HepG2 (cell line): ENCODE results near the gene VAMP8. TPM values are rescaled to one million over a fixed set of nuclear protein-coding genes. Genes with fewer than 3 reads are reported as not detected.
A peak's percentile ranks its signal among the peaks of the same experiment; 100 is the strongest.

Source experiments
- CREM ChIP-seq, 2 experiments: sonication (generic) in 1 of 2; formaldehyde crosslinking in 1 of 2; IDR thresholded peaks; 2 replicates each; pipeline versions ENCODE4 v1.4.0 to v1.6.1; 2016 to 2020; ENCODE audit warnings: antibody characterized with exemption in 1 of 2, mild to moderate bottlenecking in 1 of 2, missing genetic modification reagents in 1 of 2
- E2F1 ChIP-seq: sonication (generic); formaldehyde crosslinking; IDR thresholded peaks from 2 replicates; pipeline ENCODE4 v1.5.0; 2020; ENCODE audit warnings: missing genetic modification reagents
- HOXA5 ChIP-seq: sonication (generic); formaldehyde crosslinking; IDR thresholded peaks from 2 replicates; pipeline ENCODE4 v1.4.0; 2020; ENCODE audit warnings: missing genetic modification reagents
- IKZF1 ChIP-seq: fragments of 450-650 bp; IDR thresholded peaks from 2 replicates; pipeline ENCODE4 v1.7.1; 2016
- JUN ChIP-seq: sonication (generic); formaldehyde crosslinking; IDR thresholded peaks from 2 replicates; pipeline ENCODE4 v1.4.0; 2020; ENCODE audit warnings: mild to moderate bottlenecking, missing genetic modification reagents
- MBD4 ChIP-seq: IDR thresholded peaks from 2 replicates; pipeline ENCODE4 v1.6.1; 2012; ENCODE audit warnings: low read length, inconsistent platforms, borderline replicate concordance
- NFYB ChIP-seq: sonication (generic); formaldehyde crosslinking; IDR thresholded peaks from 2 replicates; pipeline ENCODE4 v1.4.0; 2020; ENCODE audit warnings: missing genetic modification reagents
- NONO ChIP-seq, 2 experiments: fragments of 450-650 bp in 1 of 2; sonication (generic) in 1 of 2; formaldehyde crosslinking in 1 of 2; IDR thresholded peaks in 1 of 2; conservative IDR thresholded peaks in 1 of 2; 2 replicates each; pipeline versions ENCODE4 v1.6.1 to v1.8.0; 2017 to 2022; ENCODE audit warnings: mild to moderate bottlenecking in 1 of 2, missing genetic modification reagents in 1 of 2, moderate library complexity in 1 of 2
- RARG ChIP-seq: sonication (generic); formaldehyde crosslinking; IDR thresholded peaks from 2 replicates; pipeline ENCODE4 v1.4.0; 2020; ENCODE audit warnings: low read depth, mild to moderate bottlenecking, missing genetic modification reagents
- SALL2 ChIP-seq: sonication (generic); formaldehyde crosslinking; IDR thresholded peaks from 2 replicates; pipeline ENCODE4 v1.8.1; 2023; ENCODE audit warnings: mild to moderate bottlenecking, missing genetic modification reagents, inconsistent platforms
- SAP130 ChIP-seq: IDR thresholded peaks from 2 replicates; pipeline ENCODE4 v1.6.1; 2016; ENCODE audit warnings: low read depth
- SP2 ChIP-seq: sonication (generic); formaldehyde crosslinking; IDR thresholded peaks from 2 replicates; pipeline ENCODE4 v1.5.1; 2020; ENCODE audit warnings: mild to moderate bottlenecking, missing genetic modification reagents
- TFE3 ChIP-seq: IDR thresholded peaks from 2 replicates; pipeline ENCODE4 v1.6.1; 2016
- ZNF20 ChIP-seq: sonication (generic); formaldehyde crosslinking; IDR thresholded peaks from 2 replicates; pipeline ENCODE4 v1.4.0; 2020; ENCODE audit warnings: mild to moderate bottlenecking, moderate library complexity, missing genetic modification reagents
- ZNF282 ChIP-seq: fragments of 450-650 bp; IDR thresholded peaks from 2 replicates; pipeline ENCODE4 v1.6.1; 2018; ENCODE audit not compliant: partially characterized antibody
- ZNF331 ChIP-seq: sonication (generic); formaldehyde crosslinking; IDR thresholded peaks from 2 replicates; pipeline ENCODE4 v1.4.0; 2020; ENCODE audit warnings: missing genetic modification reagents
- ZNF430 ChIP-seq: sonication (generic); formaldehyde crosslinking; IDR thresholded peaks from 2 replicates; pipeline ENCODE4 v1.9.0; 2021; ENCODE audit warnings: mild to moderate bottlenecking, missing genetic modification reagents
- ZNF451 ChIP-seq: sonication (generic); formaldehyde crosslinking; IDR thresholded peaks from 2 replicates; pipeline ENCODE4 v1.5.0; 2020; ENCODE audit warnings: mild to moderate bottlenecking, missing genetic modification reagents
- ZNF543 ChIP-seq: sonication (generic); formaldehyde crosslinking; IDR thresholded peaks from 2 replicates; pipeline ENCODE4 v1.4.0; 2020; ENCODE audit warnings: mild to moderate bottlenecking, missing genetic modification reagents
- ZNF567 ChIP-seq: sonication (generic); formaldehyde crosslinking; IDR thresholded peaks from 2 replicates; pipeline ENCODE4 v1.8.1; 2023; ENCODE audit warnings: mild to moderate bottlenecking, missing genetic modification reagents, borderline replicate concordance
- ZNF619 ChIP-seq: sonication (generic); formaldehyde crosslinking; IDR thresholded peaks from 2 replicates; pipeline ENCODE4 v1.4.0; 2020; ENCODE audit warnings: mild to moderate bottlenecking, missing genetic modification reagents
- ZNF710 ChIP-seq: sonication (generic); formaldehyde crosslinking; IDR thresholded peaks from 2 replicates; pipeline ENCODE4 v1.5.0; 2020; ENCODE audit warnings: mild to moderate bottlenecking, missing genetic modification reagents, borderline replicate concordance
- ZNF773 ChIP-seq: sonication (generic); formaldehyde crosslinking; IDR thresholded peaks from 2 replicates; pipeline ENCODE4 v1.4.0; 2020; ENCODE audit warnings: missing genetic modification reagents, borderline replicate concordance
- ZSCAN12 ChIP-seq: sonication (generic); formaldehyde crosslinking; IDR thresholded peaks from 2 replicates; pipeline ENCODE4 v1.9.0; 2021; ENCODE audit warnings: mild to moderate bottlenecking, missing genetic modification reagents
- polyA plus RNA-seq, 8 experiments: library from polyadenylated mRNA; depleted of rRNA in 3 of 8; stranded (reverse) in 7 of 8; unstranded in 1 of 8; fragments of >200 nt; fragmentation: Illumina TruSeq in 4 of 8; extraction: Trizol in 4 of 8; gene quantifications; 2 replicates each; pipeline versions ENCODE4 v1.2.1 to v1.2.3, GENCODE V29; 2011 to 2016; ENCODE audit warnings: low read depth in 4 of 8, missing spikeins in 1 of 8, mixed read lengths in 1 of 8; ENCODE audit not compliant: insufficient read depth in 1 of 8
- total RNA-seq, 5 experiments: library from RNA; depleted of rRNA; stranded (reverse); fragments of >200 nt; fragmentation: Illumina TruSeq; extraction: Trizol; gene quantifications; 2 replicates each; pipeline ENCODE4 v1.2.3, GENCODE V29; 2016; ENCODE audit warnings: low read depth in 1 of 5
- TF ChIP-seq, protein P1 (sequence below): sonication (generic); formaldehyde crosslinking; conservative IDR thresholded peaks from 2 replicates; pipeline ENCODE4 v1.4.0; 2020; ENCODE audit warnings: missing genetic modification reagents

VAMP8 gene
- total and polyA plus RNA-seq, 2 of the 13 experiments (the other 11 are each of a cell fraction or from before 2014, with no cell fraction given), result 83.3 to 157 TPM

DNA sequence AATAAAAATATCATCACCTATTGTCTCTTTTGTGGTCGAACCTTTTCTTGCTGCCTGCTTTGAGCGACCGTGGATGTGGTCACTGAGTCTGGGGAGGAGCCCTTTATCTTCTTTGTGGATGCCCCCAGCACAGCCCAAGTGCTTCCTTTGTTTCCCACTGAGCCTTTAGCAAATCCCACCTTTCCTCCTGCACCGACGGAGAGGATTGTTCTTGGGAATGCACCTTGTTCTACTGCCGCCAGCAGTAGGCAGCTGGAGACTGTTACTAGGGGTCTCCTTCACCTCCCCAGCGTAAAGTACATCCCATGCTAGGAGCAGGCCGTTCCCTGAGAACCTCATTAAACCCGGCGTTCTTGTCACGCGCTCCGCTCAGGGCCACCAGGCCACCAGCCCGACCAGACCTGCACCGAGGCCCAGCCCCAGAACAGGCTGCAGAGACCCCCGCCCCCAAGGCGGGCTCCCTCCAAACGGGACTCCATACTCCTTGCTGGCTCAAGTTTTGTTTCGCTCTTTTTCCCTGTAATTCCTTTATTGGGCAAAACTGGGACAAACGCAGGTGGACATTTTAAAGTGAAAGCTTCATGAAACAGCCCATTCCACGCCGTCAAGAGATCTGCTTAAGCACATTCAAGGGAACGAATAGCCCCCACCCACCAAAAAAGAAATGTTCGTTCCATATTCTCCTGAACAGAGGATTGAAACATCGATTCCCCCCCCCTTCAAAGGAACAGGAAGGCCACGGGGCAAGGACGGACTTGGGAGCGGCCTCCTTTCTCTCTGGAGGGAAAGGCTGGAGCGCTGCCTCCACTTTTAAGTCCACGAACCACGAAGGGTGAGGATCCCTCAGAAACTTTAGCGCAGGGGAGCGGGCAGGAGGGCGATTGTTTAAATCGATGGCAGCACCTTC, 39.5 kb upstream of the VAMP8 start (continued):
- TF ChIP-seq ZNF710 (CRISPR knock-in tag) (no peak; the same call in none of the 2 replicates), SAP130 (CRISPR knock-in tag) (peak; percentile 76), ZNF567 (CRISPR knock-in tag) (no peak), HOXA5 (CRISPR knock-in tag) (peak; percentile 42; the same call in 1 of the 2 replicates), ZNF430 (CRISPR knock-in tag) (no peak), TFE3 (CRISPR knock-in tag) (peak; percentile 83; the same call in 1 of the 2 replicates), E2F1 (CRISPR knock-in tag) (no peak), ZNF451 (0 out of 2 replicates have a peak, but pooled peaks have one; percentile 47), SP2 (CRISPR knock-in tag) (no peak), SALL2 (CRISPR knock-in tag) (no peak), ZNF282 (no peak), RARG (CRISPR knock-in tag) (peak; percentile 56; the same call in 1 of the 2 replicates), ZNF619 (CRISPR knock-in tag) (peak; percentile 41; the same call in 1 of the 2 replicates), JUN (CRISPR knock-in tag) (no peak), CREM (IDR thresholded peaks at IDR 0.05) (0 out of 2 replicates have a peak, but pooled peaks have one; percentile 9), CREM (CRISPR knock-in tag; IDR thresholded peaks at IDR 0.05) (no peak), ZNF20 (CRISPR knock-in tag) (0 out of 2 replicates have a peak, but pooled peaks have one; percentile 7), NFYB (CRISPR knock-in tag) (no peak), ZNF331 (CRISPR knock-in tag) (no peak; the same call in 1 of the 2 replicates), IKZF1 (no peak), ZNF543 (CRISPR knock-in tag) (peak; percentile 79), MBD4 (0 out of 2 replicates have a peak, but pooled peaks have one; percentile 57), ZNF773 (0 out of 2 replicates have a peak, but pooled peaks have one; percentile 55), ZSCAN12 (0 out of 2 replicates have a peak, but pooled peaks have one; percentile 46), NONO (IDR thresholded peaks at IDR 0.05) (no peak), NONO (CRISPR knock-in tag; conservative IDR thresholded peaks at IDR 0.05) (no peak)
- TF ChIP-seq, protein P1, sequence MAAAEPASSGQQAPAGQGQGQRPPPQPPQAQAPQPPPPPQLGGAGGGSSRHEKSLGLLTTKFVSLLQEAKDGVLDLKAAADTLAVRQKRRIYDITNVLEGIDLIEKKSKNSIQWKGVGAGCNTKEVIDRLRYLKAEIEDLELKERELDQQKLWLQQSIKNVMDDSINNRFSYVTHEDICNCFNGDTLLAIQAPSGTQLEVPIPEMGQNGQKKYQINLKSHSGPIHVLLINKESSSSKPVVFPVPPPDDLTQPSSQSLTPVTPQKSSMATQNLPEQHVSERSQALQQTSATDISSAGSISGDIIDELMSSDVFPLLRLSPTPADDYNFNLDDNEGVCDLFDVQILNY (CRISPR knock-in tag), result no peak
